ENCODE data around the gene CARD8.

CARD8 gene

GRCh38 chr19:48206397-48207093, 49.2 kb downstream of the CARD8 start:
- no peak for DNase-seq (ENCODE audit: low spot score)

- DNase-seq (ENCODE audit: low spot score): peak; percentile 92
Measured at GRCh38 chr19:48203794-48204628, 51.7 kb downstream of the CARD8 start.

- no peak for DNase-seq (ENCODE audit: low spot score)
Measured at GRCh38 chr19:48203222-48203793, 52.4 kb downstream of the CARD8 start.

GRCh38 chr19:48196933-48197665, 58.6 kb downstream of the CARD8 start:
- DNase-seq (ENCODE audit: low spot score): no peak

- no peak for DNase-seq (ENCODE audit: low spot score)
Measured at GRCh38 chr19:48196321-48196763, 59.4 kb downstream of the CARD8 start.

- no peak for DNase-seq (ENCODE audit: low spot score)
Measured at GRCh38 chr19:48194844-48195830, 60.6 kb downstream of the CARD8 start.

GRCh38 chr19:48194041-48194843, 61.5 kb downstream of the CARD8 start:
- no peak for DNase-seq (ENCODE audit: low spot score)

- no peak for DNase-seq (ENCODE audit: low spot score)
Measured at GRCh38 chr19:48192750-48193149, 63.0 kb downstream of the CARD8 start.

- no peak for DNase-seq (ENCODE audit: low spot score)
Measured at GRCh38 chr19:48190885-48191284, 64.8 kb downstream of the CARD8 start.

GRCh38 chr19:48190288-48190884, 65.3 kb downstream of the CARD8 start:
- peak; percentile 71 for DNase-seq (ENCODE audit: low spot score)

GRCh38 chr19:48186541-48186991, 69.1 kb downstream of the CARD8 start:
- DNase-seq (ENCODE audit: low spot score): no peak

GRCh38 chr19:48186015-48186414, 69.7 kb downstream of the CARD8 start:
- no peak for DNase-seq (ENCODE audit: low spot score)

GRCh38 chr19:48183356-48183755, 72.4 kb downstream of the CARD8 start:
- DNase-seq (ENCODE audit: low spot score): no peak

- no peak for DNase-seq (ENCODE audit: low spot score)
Measured at GRCh38 chr19:48182434-48182833, 73.3 kb downstream of the CARD8 start.

GRCh38 chr19:48181505-48181904, 74.2 kb downstream of the CARD8 start:
- no peak for DNase-seq (ENCODE audit: low spot score)

- DNase-seq (ENCODE audit: low spot score): no peak
Measured at GRCh38 chr19:48176226-48176625, 79.5 kb downstream of the CARD8 start.

- DNase-seq (ENCODE audit: low spot score): no peak
Measured at GRCh38 chr19:48175578-48175977, 80.1 kb downstream of the CARD8 start.

- DNase-seq (ENCODE audit: low spot score): no peak
Measured at GRCh38 chr19:48174445-48175030, 81.2 kb downstream of the CARD8 start.

- no peak for DNase-seq (ENCODE audit: low spot score)
Measured at GRCh38 chr19:48171710-48172109, 84.0 kb downstream of the CARD8 start.

All from CD4-positive, alpha-beta T cell treated with Interleukin-6 at 100 ng/mL for 8 hours (primary cell).